ENCODE data around the gene PKIB.

The PKIB gene

GRCh38 chr6:122702841-122703240 lies 92.6 kb downstream of the PKIB start:
- H3K4me3 ChIP-seq (ENCODE audit: low read length in 2 of 2), result no peak overlapping the region
- H3K36me3 ChIP-seq (ENCODE audit: control insufficient read depth in 2 of 2, insufficient read depth in 2 of 2, low read length in 2 of 2), result no peaks in the 10 kb centered on the region
- H3K9me3 ChIP-seq (ENCODE audit: control insufficient read depth in 2 of 2, low read length in 2 of 2), result no peaks in the 10 kb centered on the region
- H3K9ac ChIP-seq (ENCODE audit: low read length in 2 of 2), result no peak overlapping the region
- no peaks in the 10 kb centered on the region for H3K4me1 ChIP-seq (ENCODE audit: control insufficient read depth, insufficient read depth, low read length)
- H3K27ac ChIP-seq (ENCODE audit: low read length), result no peak overlapping the region
- no peaks in the 10 kb centered on the region for H3K27me3 ChIP-seq (ENCODE audit: control insufficient read depth in 1 of 2, insufficient read depth in 2 of 2, low read length in 2 of 2)

GRCh38 chr6:122704066-122704465 lies 93.9 kb downstream of the PKIB start:
- no peak overlapping the region for H3K27ac ChIP-seq (ENCODE audit: low read length)
- H3K4me1 ChIP-seq (ENCODE audit: control insufficient read depth, insufficient read depth, low read length), result no peaks in the 10 kb centered on the region
- H3K9me3 ChIP-seq (ENCODE audit: control insufficient read depth in 2 of 2, low read length in 2 of 2), result no peaks in the 10 kb centered on the region
- no peak overlapping the region for H3K4me3 ChIP-seq (ENCODE audit: low read length in 2 of 2)
- H3K9ac ChIP-seq (ENCODE audit: low read length in 2 of 2), result no peak overlapping the region
- no peaks in the 10 kb centered on the region for H3K27me3 ChIP-seq (ENCODE audit: control insufficient read depth in 1 of 2, insufficient read depth in 2 of 2, low read length in 2 of 2)
- H3K36me3 ChIP-seq (ENCODE audit: control insufficient read depth in 2 of 2, insufficient read depth in 2 of 2, low read length in 2 of 2), result no peaks in the 10 kb centered on the region

- no peaks in the 10 kb centered on the region for H3K9me3 ChIP-seq (ENCODE audit: control insufficient read depth in 2 of 2, low read length in 2 of 2)
- no peak overlapping the region for H3K4me3 ChIP-seq (ENCODE audit: low read length in 2 of 2)
- H3K36me3 ChIP-seq (ENCODE audit: control insufficient read depth in 2 of 2, insufficient read depth in 2 of 2, low read length in 2 of 2), result no peaks in the 10 kb centered on the region
- H3K27me3 ChIP-seq (ENCODE audit: control insufficient read depth in 1 of 2, insufficient read depth in 2 of 2, low read length in 2 of 2), result no peaks in the 10 kb centered on the region
- no peak overlapping the region for H3K27ac ChIP-seq (ENCODE audit: low read length)
- no peaks in the 10 kb centered on the region for H3K4me1 ChIP-seq (ENCODE audit: control insufficient read depth, insufficient read depth, low read length)
- no peak overlapping the region for H3K9ac ChIP-seq (ENCODE audit: low read length in 2 of 2)
Observed at GRCh38 chr6:122709922-122710512, 99.8 kb downstream of the PKIB start.

GRCh38 chr6:122710908-122711635 lies 100.9 kb downstream of the PKIB start:
- Histone ChIP-seq H3K9me3 (ENCODE audit: control insufficient read depth in 2 of 2, low read length in 2 of 2) (no peaks in the 10 kb centered on the region), H3K36me3 (ENCODE audit: control insufficient read depth in 2 of 2, insufficient read depth in 2 of 2, low read length in 2 of 2) (no peaks in the 10 kb centered on the region), H3K27ac (ENCODE audit: low read length) (no peak overlapping the region), H3K4me3 (ENCODE audit: low read length in 2 of 2) (no peak overlapping the region), H3K9ac (ENCODE audit: low read length in 2 of 2) (no peak overlapping the region), H3K4me1 (ENCODE audit: control insufficient read depth, insufficient read depth, low read length) (no peaks in the 10 kb centered on the region), H3K27me3 (ENCODE audit: control insufficient read depth in 1 of 2, insufficient read depth in 2 of 2, low read length in 2 of 2) (no peaks in the 10 kb centered on the region)

GRCh38 chr6:122712093-122712447 lies 101.9 kb downstream of the PKIB start:
- Histone ChIP-seq H3K27ac (ENCODE audit: low read length) (no peak overlapping the region), H3K27me3 (ENCODE audit: control insufficient read depth in 1 of 2, insufficient read depth in 2 of 2, low read length in 2 of 2) (no peaks in the 10 kb centered on the region), H3K36me3 (ENCODE audit: control insufficient read depth in 2 of 2, insufficient read depth in 2 of 2, low read length in 2 of 2) (no peaks in the 10 kb centered on the region), H3K4me3 (ENCODE audit: low read length in 2 of 2) (no peak overlapping the region), H3K9me3 (ENCODE audit: control insufficient read depth in 2 of 2, low read length in 2 of 2) (no peaks in the 10 kb centered on the region), H3K9ac (ENCODE audit: low read length in 2 of 2) (no peak overlapping the region), H3K4me1 (ENCODE audit: control insufficient read depth, insufficient read depth, low read length) (no peaks in the 10 kb centered on the region)

- Histone ChIP-seq H3K4me1 (ENCODE audit: control insufficient read depth, insufficient read depth, low read length) (no peaks in the 10 kb centered on the region), H3K4me3 (ENCODE audit: low read length in 2 of 2) (no peak overlapping the region), H3K36me3 (ENCODE audit: control insufficient read depth in 2 of 2, insufficient read depth in 2 of 2, low read length in 2 of 2) (no peaks in the 10 kb centered on the region), H3K9ac (ENCODE audit: low read length in 2 of 2) (no peak overlapping the region), H3K27ac (ENCODE audit: low read length) (no peak overlapping the region), H3K27me3 (ENCODE audit: control insufficient read depth in 1 of 2, insufficient read depth in 2 of 2, low read length in 2 of 2) (no peaks in the 10 kb centered on the region), H3K9me3 (ENCODE audit: control insufficient read depth in 2 of 2, low read length in 2 of 2) (no peaks in the 10 kb centered on the region)
Observed at GRCh38 chr6:122712448-122713137, 102.4 kb downstream of the PKIB start.

GRCh38 chr6:122713138-122713537 lies 102.9 kb downstream of the PKIB start:
- H3K27ac ChIP-seq (ENCODE audit: low read length), result no peak overlapping the region
- H3K9me3 ChIP-seq (ENCODE audit: control insufficient read depth in 2 of 2, low read length in 2 of 2), result no peaks in the 10 kb centered on the region
- no peak overlapping the region for H3K4me3 ChIP-seq (ENCODE audit: low read length in 2 of 2)
- H3K4me1 ChIP-seq (ENCODE audit: control insufficient read depth, insufficient read depth, low read length), result no peaks in the 10 kb centered on the region
- H3K9ac ChIP-seq (ENCODE audit: low read length in 2 of 2), result no peak overlapping the region
- H3K36me3 ChIP-seq (ENCODE audit: control insufficient read depth in 2 of 2, insufficient read depth in 2 of 2, low read length in 2 of 2), result no peaks in the 10 kb centered on the region
- no peaks in the 10 kb centered on the region for H3K27me3 ChIP-seq (ENCODE audit: control insufficient read depth in 1 of 2, insufficient read depth in 2 of 2, low read length in 2 of 2)

- H3K4me3 ChIP-seq (ENCODE audit: low read length in 2 of 2), result no peak overlapping the region
- no peaks in the 10 kb centered on the region for H3K36me3 ChIP-seq (ENCODE audit: control insufficient read depth in 2 of 2, insufficient read depth in 2 of 2, low read length in 2 of 2)
- no peaks in the 10 kb centered on the region for H3K27me3 ChIP-seq (ENCODE audit: control insufficient read depth in 1 of 2, insufficient read depth in 2 of 2, low read length in 2 of 2)
- H3K9me3 ChIP-seq (ENCODE audit: control insufficient read depth in 2 of 2, low read length in 2 of 2), result no peaks in the 10 kb centered on the region
- no peak overlapping the region for H3K27ac ChIP-seq (ENCODE audit: low read length)
- H3K9ac ChIP-seq (ENCODE audit: low read length in 2 of 2), result no peak overlapping the region
- no peaks in the 10 kb centered on the region for H3K4me1 ChIP-seq (ENCODE audit: control insufficient read depth, insufficient read depth, low read length)
Observed at GRCh38 chr6:122714059-122714458, 103.9 kb downstream of the PKIB start.

GRCh38 chr6:122715725-122716124 lies 105.5 kb downstream of the PKIB start:
- Histone ChIP-seq H3K36me3 (ENCODE audit: control insufficient read depth in 2 of 2, insufficient read depth in 2 of 2, low read length in 2 of 2) (no peaks in the 10 kb centered on the region), H3K9me3 (ENCODE audit: control insufficient read depth in 2 of 2, low read length in 2 of 2) (no peaks in the 10 kb centered on the region), H3K4me3 (ENCODE audit: low read length in 2 of 2) (no peak overlapping the region), H3K9ac (ENCODE audit: low read length in 2 of 2) (no peak overlapping the region), H3K4me1 (ENCODE audit: control insufficient read depth, insufficient read depth, low read length) (no peaks in the 10 kb centered on the region), H3K27ac (ENCODE audit: low read length) (no peak overlapping the region), H3K27me3 (ENCODE audit: control insufficient read depth in 1 of 2, insufficient read depth in 2 of 2, low read length in 2 of 2) (no peaks in the 10 kb centered on the region)

GRCh38 chr6:122717350-122717749 lies 107.1 kb downstream of the PKIB start:
- Histone ChIP-seq H3K27ac (ENCODE audit: low read length) (no peak overlapping the region), H3K9me3 (ENCODE audit: control insufficient read depth in 2 of 2, low read length in 2 of 2) (no peaks in the 10 kb centered on the region), H3K36me3 (ENCODE audit: control insufficient read depth in 2 of 2, insufficient read depth in 2 of 2, low read length in 2 of 2) (no peaks in the 10 kb centered on the region), H3K9ac (ENCODE audit: low read length in 2 of 2) (no peak overlapping the region), H3K27me3 (ENCODE audit: control insufficient read depth in 1 of 2, insufficient read depth in 2 of 2, low read length in 2 of 2) (no peaks in the 10 kb centered on the region), H3K4me1 (ENCODE audit: control insufficient read depth, insufficient read depth, low read length) (no peaks in the 10 kb centered on the region), H3K4me3 (ENCODE audit: low read length in 2 of 2) (no peak overlapping the region)

- no peak overlapping the region for H3K4me3 ChIP-seq (ENCODE audit: low read length in 2 of 2)
- no peak overlapping the region for H3K9ac ChIP-seq (ENCODE audit: low read length in 2 of 2)
- no peaks in the 10 kb centered on the region for H3K36me3 ChIP-seq (ENCODE audit: control insufficient read depth in 2 of 2, insufficient read depth in 2 of 2, low read length in 2 of 2)
- H3K4me1 ChIP-seq (ENCODE audit: control insufficient read depth, insufficient read depth, low read length), result no peaks in the 10 kb centered on the region
- H3K9me3 ChIP-seq (ENCODE audit: control insufficient read depth in 2 of 2, low read length in 2 of 2), result no peaks in the 10 kb centered on the region
- H3K27me3 ChIP-seq (ENCODE audit: control insufficient read depth in 1 of 2, insufficient read depth in 2 of 2, low read length in 2 of 2), result no peaks in the 10 kb centered on the region
- no peak overlapping the region for H3K27ac ChIP-seq (ENCODE audit: low read length)
Observed at GRCh38 chr6:122718616-122719015, 108.4 kb downstream of the PKIB start.
